PC-3 (cell line): Measurements from ENCODE around the gene CARMIL1. TPM values are rescaled to one million over a fixed set of nuclear protein-coding genes. Genes with fewer than 3 reads are reported as not detected.

Experiments used
- ATAC-seq: fragments of 200-7000 bp; cut with Tn5 transposase; 2 replicates; pipeline ENCODE4 v1.9.1; 2020; ENCODE audit warnings: mild to moderate bottlenecking, moderate library complexity
- BruUV-seq: library from RNA; stranded (reverse); fragments of 400-500 nt; replicated peaks from 2 replicates; lab custom pipeline; 2021; lab: Mats Ljungman, UMichigan
- CTCF ChIA-PET: fragments of 300-600 bp; sonication (Branson Sonifier 250); formaldehyde crosslinking; loops from one replicate; lab custom pipeline; 2022; ENCODE audit warnings: antibody characterized with exemption; lab: Charles Lee
- POLR2A ChIA-PET: fragments of 300-600 bp; sonication (Branson Sonifier 250); formaldehyde crosslinking; loops from one replicate; lab custom pipeline; 2022; ENCODE audit warnings: antibody characterized with exemption; ENCODE audit not compliant: unreplicated experiment; lab: Charles Lee
- DNase-seq: peaks from one replicate; pipeline ENCODE4 v3.0.0-alpha.2; 2015
- H2AFZ ChIP-seq: fragments of 300-600 bp; sonication (generic); 2 replicates; pipeline ENCODE4 v1.6.0; 2016; ENCODE audit warnings: antibody characterized with exemption, low read length
- H3F3A ChIP-seq: fragments of 300-600 bp; sonication (generic); one replicate; pipeline ENCODE4 v1.6.0; 2017; ENCODE audit warnings: antibody characterized with exemption, low read length, control low read depth, mild to moderate bottlenecking; ENCODE audit not compliant: unreplicated experiment
- H3K27ac ChIP-seq: fragments of 300-600 bp; sonication (generic); 2 replicates; pipeline ENCODE4 v1.5.1; 2016; ENCODE audit warnings: mild to moderate bottlenecking, low read length
- H3K27me3 ChIP-seq: fragments of 300-600 bp; sonication (generic); 2 replicates; pipeline ENCODE4 v1.6.1; 2016; ENCODE audit warnings: low read length, mixed read lengths
- H3K36me3 ChIP-seq: fragments of 300-600 bp; sonication (generic); 2 replicates; pipeline ENCODE4 v1.6.1; 2016; ENCODE audit warnings: low read depth, mixed run types, low read length, mixed read lengths
- H3K4me1 ChIP-seq: fragments of 300-600 bp; sonication (generic); 2 replicates; pipeline ENCODE4 v1.5.1; 2016; ENCODE audit warnings: low read length; ENCODE audit not compliant: insufficient read depth
- H3K4me2 ChIP-seq: fragments of 300-600 bp; sonication (generic); 2 replicates; pipeline ENCODE4 v1.6.0; 2016; ENCODE audit warnings: low read length
- H3K4me3 ChIP-seq: fragments of 300-600 bp; sonication (generic); 2 replicates; pipeline ENCODE4 v1.5.1; 2016; ENCODE audit warnings: mild to moderate bottlenecking, low read length, mixed read lengths
- H3K79me2 ChIP-seq: fragments of 300-600 bp; sonication (generic); 2 replicates; pipeline ENCODE4 v1.6.1; 2017; ENCODE audit warnings: low read length, mixed read lengths
- H3K9ac ChIP-seq: fragments of 300-600 bp; sonication (generic); 2 replicates; pipeline ENCODE4 v1.6.0; 2016; ENCODE audit warnings: mild to moderate bottlenecking, low read length
- H3K9me2 ChIP-seq: fragments of 300-600 bp; sonication (generic); replicated peaks from 2 replicates; pipeline ENCODE4 v1.6.1; 2016; ENCODE audit warnings: mixed run types, low read length, mixed read lengths
- H3K9me3 ChIP-seq: fragments of 300-600 bp; sonication (generic); 2 replicates; pipeline ENCODE4 v1.6.1; 2016; ENCODE audit warnings: low read length, mixed read lengths
- H4K20me1 ChIP-seq: fragments of 300-600 bp; sonication (generic); 2 replicates; pipeline ENCODE4 v1.6.1; 2016; ENCODE audit warnings: low read length, mixed read lengths
- CTCF ChIP-seq: fragments of 300-600 bp; sonication (generic); conservative IDR thresholded peaks from 2 replicates; pipeline ENCODE4 v1.5.1; 2017; ENCODE audit warnings: antibody characterized with exemption, low read depth, mild to moderate bottlenecking, low read length
- EZH2 ChIP-seq: fragments of 300-600 bp; sonication (generic); IDR thresholded peaks from one replicate; pipeline ENCODE4 v1.6.1; 2017; ENCODE audit warnings: antibody characterized with exemption, mild to moderate bottlenecking, low read length; ENCODE audit not compliant: unreplicated experiment
- EZH2phosphoT487 ChIP-seq: fragments of 300-600 bp; sonication (generic); IDR thresholded peaks from 2 replicates; pipeline ENCODE4 v1.6.1; 2018; ENCODE audit warnings: mild to moderate bottlenecking, antibody characterized with exemption, low read length, borderline replicate concordance
- intact Hi-C: fragments of 100-400 bp; cut with micrococcal nuclease; formaldehyde crosslinking; loops from 2 replicates; pipeline ENCODE4 v1.9.0; 2023
- total RNA-seq: library from RNA; depleted of rRNA; stranded (reverse); fragments of >200 nt; gene quantifications from 2 replicates; pipeline ENCODE4 v1.2.3, GENCODE V29; 2014

The CARMIL1 gene
- total RNA-seq, 1 experiment from 2014 or later, result 22.0 TPM

- ATAC-seq (no peak), DNase-seq (no peak)
- TF ChIP-seq CTCF, result no peak
- TF ChIP-seq EZH2phosphoT487, result no peak
- TF ChIP-seq EZH2, result no peak
- Histone ChIP-seq H3K9me3 (no peaks in the 10 kb centered on the region), H3K9me2 (no peaks in the 10 kb centered on the region), H3F3A (no peaks in the 10 kb centered on the region), H3K27ac (no peak overlapping the region), H3K27me3 (no peaks in the 10 kb centered on the region), H3K79me2 (peaks cover 44% of the 10 kb centered on the region), H2AFZ (no peak overlapping the region), H4K20me1 (no peaks in the 10 kb centered on the region), H3K9ac (no peak overlapping the region), H3K4me3 (no peak overlapping the region), H3K36me3 (no peaks in the 10 kb centered on the region), H3K4me1 (no peaks in the 10 kb centered on the region; the same call in 1 of the 2 replicates), H3K4me2 (no peak overlapping the region)
- BruUV-seq, result no TSS peak
- ChIA-PET CTCF (no interaction called here), POLR2A (no interaction called here)
- intact Hi-C loops, result no loop called here
Observed at GRCh38 chr6:25341203-25341552, 62.0 kb downstream of the CARMIL1 start.

GRCh38 chr6:25341923-25342619 is 62.9 kb downstream of the CARMIL1 start:
- H3K4me2 ChIP-seq, result no peak overlapping the region
- intact Hi-C loops, result no loop called here
- no peaks in the 10 kb centered on the region for H3F3A ChIP-seq
- H3K9ac ChIP-seq, result no peak overlapping the region
- BruUV-seq, result no TSS peak
- no peak overlapping the region for H2AFZ ChIP-seq
- no peaks in the 10 kb centered on the region for H3K36me3 ChIP-seq
- no peaks in the 10 kb centered on the region for H3K4me1 ChIP-seq
- peaks cover 37% of the 10 kb centered on the region for H3K79me2 ChIP-seq
- CTCF ChIA-PET, result interaction anchor here (0.6 kb wide), 1 partner anchor 29 kb away, joined by 12 read pairs; no protein-coding TSS in a partner anchor
- TF ChIP-seq EZH2phosphoT487 (no peak), EZH2 (no peak), CTCF (no peak)
- H3K27ac ChIP-seq, result no peak overlapping the region
- no peaks in the 10 kb centered on the region for H3K27me3 ChIP-seq
- H4K20me1 ChIP-seq, result no peaks in the 10 kb centered on the region
- POLR2A ChIA-PET, result interaction anchor here (0.6 kb wide), 2 partner anchors 8 to 204 kb away, joined by 3 to 6 read pairs; no protein-coding TSS in a partner anchor
- H3K9me3 ChIP-seq, result no peaks in the 10 kb centered on the region
- ATAC-seq (no peak), DNase-seq (no peak)
- no peak overlapping the region for H3K4me3 ChIP-seq
- H3K9me2 ChIP-seq, result no peaks in the 10 kb centered on the region

GRCh38 chr6:25342802-25343201 is 63.6 kb downstream of the CARMIL1 start:
- no peak for TF ChIP-seq EZH2
- TF ChIP-seq EZH2phosphoT487, result no peak
- no peak for TF ChIP-seq CTCF
- no peaks in the 10 kb centered on the region for H3K27me3 ChIP-seq
- H3K9ac ChIP-seq, result no peak overlapping the region
- H3K9me3 ChIP-seq, result no peaks in the 10 kb centered on the region
- H3K36me3 ChIP-seq, result no peaks in the 10 kb centered on the region
- no peak overlapping the region for H2AFZ ChIP-seq
- H3K4me3 ChIP-seq, result no peak overlapping the region
- intact Hi-C loops, result no loop called here
- H3K79me2 ChIP-seq, result peaks cover 30% of the 10 kb centered on the region
- no peaks in the 10 kb centered on the region for H3F3A ChIP-seq
- DNase-seq (no peak), ATAC-seq (no peak)
- no peaks in the 10 kb centered on the region for H4K20me1 ChIP-seq
- BruUV-seq, result no TSS peak
- H3K27ac ChIP-seq, result no peak overlapping the region
- POLR2A ChIA-PET, result interaction anchor here (0.6 kb wide), 1 partner anchor 8 kb away, joined by 6 read pairs; no protein-coding TSS in a partner anchor
- no peaks in the 10 kb centered on the region for H3K9me2 ChIP-seq
- no peak overlapping the region for H3K4me2 ChIP-seq
- CTCF ChIA-PET, result no interaction called here
- no peaks in the 10 kb centered on the region for H3K4me1 ChIP-seq
